ENCODE results near the gene DLG2. TPM values are rescaled to one million over a fixed set of nuclear protein-coding genes. Genes with fewer than 3 reads are reported as not detected.

DLG2 gene
- total and polyA plus RNA-seq, 2 of the 4 experiments (the other 2 are of a cell fraction): 0.31 to 0.36 TPM

DNA sequence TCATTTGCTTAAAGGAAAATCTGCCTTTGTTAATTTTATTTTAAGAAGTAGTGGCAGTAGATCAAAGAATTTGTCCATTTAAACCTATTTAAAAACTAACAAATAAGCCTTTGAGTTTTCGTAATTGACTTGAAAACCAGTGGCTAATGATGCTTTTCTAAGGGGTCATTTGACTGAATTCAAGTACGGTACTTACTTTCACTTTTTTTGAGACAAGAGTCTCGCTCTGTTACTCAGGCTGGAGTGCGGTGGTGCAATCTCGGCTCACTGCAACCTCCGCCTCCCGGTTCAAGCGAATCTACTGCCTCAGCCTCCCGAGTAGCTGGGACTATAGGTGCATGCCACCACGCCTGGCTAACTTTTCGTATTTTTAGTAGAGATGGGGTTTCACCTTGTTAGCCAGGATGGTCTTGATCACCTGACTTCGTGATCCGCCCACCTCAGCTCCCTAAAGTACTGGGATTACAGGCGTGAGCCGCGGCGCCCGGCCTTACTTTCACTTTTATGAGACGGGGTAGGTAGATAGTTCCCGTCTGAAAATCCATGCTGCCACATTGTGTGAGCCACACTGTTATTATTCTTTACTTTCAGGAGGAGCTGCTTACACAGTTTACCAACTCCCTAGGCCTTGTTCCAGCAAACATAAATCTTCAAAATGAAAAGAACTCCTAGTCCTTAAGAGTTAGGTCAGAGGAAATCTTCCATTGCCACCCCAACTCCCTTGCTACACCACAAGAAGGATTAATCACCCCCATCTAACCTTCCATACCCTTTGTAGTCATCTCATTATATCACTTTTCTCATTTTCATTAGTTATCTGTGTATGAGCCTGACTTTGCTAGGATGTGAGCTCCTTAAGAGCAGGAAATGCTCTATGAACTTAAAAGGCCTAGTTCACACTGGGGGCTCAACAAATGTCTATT lies 1414.4 kb downstream of the DLG2 start:
- H3K9me3 ChIP-seq (ENCODE audit: control insufficient read depth, insufficient read depth, low read length): no peaks in the 10 kb centered on the region
- no peak overlapping the region for H4K5ac ChIP-seq (ENCODE audit: low read depth, low read length)
- H4K91ac ChIP-seq (ENCODE audit: insufficient read depth, low read depth, low read length): no peak overlapping the region
- no peak for TF ChIP-seq MAFK (IDR thresholded peaks at IDR 0.05; ENCODE audit: low read depth, low read length)
- TF ChIP-seq CEBPB (IDR thresholded peaks at IDR 0.05; ENCODE audit: low read depth, low read length): no peak
- TF ChIP-seq POLR2A (IDR thresholded peaks at IDR 0.05; ENCODE audit: low read depth, low read length): no peak
- no peak for TF ChIP-seq ELK1 (IDR thresholded peaks at IDR 0.05; ENCODE audit: borderline replicate concordance, low read depth, low read length)
- ChIA-PET POLR2A (ENCODE audit: unreplicated experiment) (no interaction called here), CTCF (no interaction called here)
- H2AK9ac ChIP-seq (replicated peaks; ENCODE audit: low read depth, low read length, poor library complexity): no peak overlapping the region
- no peak overlapping the region for H3K4me3 ChIP-seq (ENCODE audit: insufficient read depth, low read depth, low read length)
- in situ Hi-C loops (cut with MboI; ENCODE audit: low sequenced_read_pairs) (no loop called here), intact Hi-C loops (cut with micrococcal nuclease) (no loop called here), dilution Hi-C loops (cut with HindIII; ENCODE audit: low sequenced_read_pairs, unreplicated experiment) (no loop called here)
- ATAC-seq (ENCODE audit: low read depth) (no peak), DNase-seq (no peak)
- no peak overlapping the region for H3K56ac ChIP-seq (ENCODE audit: extremely low read depth, insufficient read depth, low read length)
- H3K4ac ChIP-seq (ENCODE audit: low read depth, low read length): no peak overlapping the region
- no peak overlapping the region for H2BK15ac ChIP-seq (ENCODE audit: low read depth, low read length)
- no peak overlapping the region for H3K14ac ChIP-seq (replicated peaks; ENCODE audit: low read depth, low read length)
- H2AFZ ChIP-seq (replicated peaks; ENCODE audit: low read length, poor library complexity): no peak overlapping the region
- H4K20me1 ChIP-seq (ENCODE audit: insufficient read depth, low read length): no peaks in the 10 kb centered on the region
- H3K9me1 ChIP-seq (ENCODE audit: insufficient read depth, low read length): no peaks in the 10 kb centered on the region
- H2BK5ac ChIP-seq (ENCODE audit: low read depth, low read length, poor library complexity, severe bottlenecking): no peak overlapping the region
- no peak overlapping the region for H2BK120ac ChIP-seq (ENCODE audit: low read depth, low read length)
- H3K79me1 ChIP-seq (ENCODE audit: low read depth in 1 of 2, low read length in 2 of 2): no peaks in the 10 kb centered on the region
- H3K9ac ChIP-seq (ENCODE audit: low read depth, low read length): no peak overlapping the region
- 72% methylated on average over 3 of the region's 20 CpGs; no CpG with 5 or more reads in 1 of the 2 experiments for WGBS, 2 experiments (ENCODE audit: extremely low coverage in 2 of 2, insufficient read length in 1 of 2)
- no peak overlapping the region for H2AK5ac ChIP-seq (ENCODE audit: low read depth, low read length)
- no peak overlapping the region for H3K27ac ChIP-seq (ENCODE audit: insufficient read depth, low read length)
- no peaks in the 10 kb centered on the region for H3K4me1 ChIP-seq (ENCODE audit: control insufficient read depth, insufficient read depth, low read length)
- no peak overlapping the region for H2BK20ac ChIP-seq (ENCODE audit: low read depth, low read length)
- BruUV-seq (replicated peaks): no TSS peak
- no peak overlapping the region for H3K23ac ChIP-seq (ENCODE audit: low read depth, low read length)
- no peak overlapping the region for H4K8ac ChIP-seq (ENCODE audit: low read depth in 2 of 2, low read length in 2 of 2)
- H3K18ac ChIP-seq (ENCODE audit: low read depth, low read length): no peak overlapping the region
- H3K4me2 ChIP-seq (ENCODE audit: low read depth, low read length): no peak overlapping the region
- H3K36me3 ChIP-seq (ENCODE audit: control insufficient read depth, insufficient read depth, low read length): no peaks in the 10 kb centered on the region
- no peaks in the 10 kb centered on the region for H3K27me3 ChIP-seq (ENCODE audit: control insufficient read depth, insufficient read depth, low read length)

Data from IMR-90 (cell line).